K562 (cell line): Measurements from ENCODE around the gene ADAM22. TPM values are rescaled to one million over a fixed set of nuclear protein-coding genes. Genes with fewer than 3 reads are reported as not detected.
A peak's percentile ranks its signal among the peaks of the same experiment; 100 is the strongest.

Experiments
- ATAC-seq: fragments of 200-7000 bp; cut with Tn5 transposase; 3 replicates; pipeline ENCODE4 v1.9.1; 2020; ENCODE audit warnings: moderate library complexity
- BruUV-seq: library from RNA; stranded (reverse); fragments of 400-500 nt; replicated peaks from 2 replicates; lab custom pipeline; 2021; lab: Mats Ljungman, UMichigan
- CTCF ChIA-PET: fragments of 300-600 bp; formaldehyde crosslinking; extraction: SDS; loops from one replicate; lab custom pipeline; 2021; ENCODE audit warnings: low intra/inter-chr PET ratio; lab: Yijun Ruan, JAX
- POLR2A ChIA-PET: fragments of 300-600, 350-650 bp; sonication (Branson Sonifier 250); formaldehyde crosslinking; extraction: SDS; loops from one replicate; lab custom pipeline; 2021; ENCODE audit warnings: antibody characterized with exemption, inconsistent platforms; lab: Yijun Ruan, JAX
- DNase-seq, 4 experiments: peaks; one replicate each; pipeline versions ENCODE4 v3.0.0 to v3.0.0-alpha.2; 2011 to 2018; ENCODE audit warnings: low spot score in 3 of 4, mixed read lengths in 3 of 4; ENCODE audit errors: extremely low read depth in 1 of 4
- FAIRE-seq: peaks from 2 replicates; lab custom pipeline; 2011; peaks lifted over from hg19 to GRCh38; lab: Jason Lieb, UNC
- H2AFZ ChIP-seq: 2 replicates; pipeline ENCODE4 v1.6.0; 2011; ENCODE audit warnings: low read depth, low read length, control low read depth, inconsistent platforms
- H3K27ac ChIP-seq: fragments of 200-600 bp; 3 replicates; pipeline ENCODE4 v1.8.0; 2011; ENCODE audit warnings: low read depth, mild to moderate bottlenecking, control low read depth, inconsistent platforms, low read length, moderate library complexity, mixed read lengths; ENCODE audit errors: extremely low read depth
- H3K27me3 ChIP-seq, 2 experiments: fragments of 300-600 bp in 1 of 2; 2 replicates in 1 of 2; 3 replicates in 1 of 2; pipeline versions ENCODE4 v1.6.0 to v1.8.0; 2011; ENCODE audit warnings: inconsistent platforms in 2 of 2, low read length in 2 of 2, mild to moderate bottlenecking in 1 of 2, mixed read lengths in 1 of 2, moderate library complexity in 1 of 2; ENCODE audit not compliant: control insufficient read depth in 2 of 2, insufficient read depth in 2 of 2
- H3K36me3 ChIP-seq: fragments of 300-600 bp; 3 replicates; pipeline ENCODE4 v1.8.0; 2011; ENCODE audit warnings: mild to moderate bottlenecking, low read length, inconsistent platforms; ENCODE audit not compliant: control insufficient read depth, insufficient read depth
- H3K4me1 ChIP-seq, 2 experiments: fragments of 200-600 bp in 1 of 2; replicated peaks in 1 of 2; 2 replicates in 1 of 2; 3 replicates in 1 of 2; pipeline versions ENCODE4 v1.5.1 to v1.8.0; 2011; ENCODE audit warnings: inconsistent platforms in 2 of 2, low read length in 2 of 2, mild to moderate bottlenecking in 1 of 2, mixed read lengths in 1 of 2, moderate library complexity in 1 of 2; ENCODE audit not compliant: control insufficient read depth in 2 of 2, insufficient read depth in 2 of 2
- H3K4me2 ChIP-seq: 2 replicates; pipeline ENCODE4 v1.6.1; 2011; ENCODE audit warnings: low read length, control low read depth, inconsistent platforms, mixed read lengths; ENCODE audit not compliant: insufficient read depth
- H3K4me3 ChIP-seq: fragments of 200-600 bp; sonication (generic), shearing (Covaris generic); 2 replicates; pipeline ENCODE4 v1.5.1; 2016; ENCODE audit warnings: control low read depth, inconsistent platforms
- H3K79me2 ChIP-seq: fragments of 200-600 bp; 3 replicates; pipeline ENCODE4 v1.8.0; 2011; ENCODE audit warnings: low read length, inconsistent platforms; ENCODE audit not compliant: control insufficient read depth, insufficient read depth
- H3K9ac ChIP-seq, 2 experiments: 2 replicates each; pipeline versions ENCODE4 v1.6.0 to v1.6.1; 2011; ENCODE audit warnings: low read depth in 2 of 2, low read length in 2 of 2, control low read depth in 1 of 2, inconsistent platforms in 1 of 2, mild to moderate bottlenecking in 1 of 2, mixed read lengths in 1 of 2; ENCODE audit not compliant: insufficient read depth in 1 of 2
- H3K9me1 ChIP-seq: one replicate; pipeline ENCODE4 v1.6.0; 2011; ENCODE audit warnings: inconsistent platforms, mild to moderate bottlenecking, low read length, moderate library complexity; ENCODE audit not compliant: control insufficient read depth, insufficient read depth
- H3K9me3 ChIP-seq: replicated peaks from 2 replicates; pipeline ENCODE4 v1.5.1; 2011; ENCODE audit warnings: low read depth, low read length, inconsistent platforms; ENCODE audit not compliant: control insufficient read depth, insufficient read depth
- H4K20me1 ChIP-seq: replicated peaks from 2 replicates; pipeline ENCODE4 v1.6.1; 2011; ENCODE audit warnings: low read length, inconsistent platforms, mixed read lengths; ENCODE audit not compliant: control insufficient read depth, insufficient read depth
- CTCF ChIP-seq, 3 experiments: IDR thresholded peaks in 2 of 3; conservative IDR thresholded peaks in 1 of 3; 2 replicates each; pipeline ENCODE4 v1.5.1; 2011 to 2012; ENCODE audit warnings: low read length in 3 of 3, mild to moderate bottlenecking in 3 of 3, control low read depth in 2 of 3, improper control_type of control experiment in 1 of 3, inconsistent platforms in 1 of 3, low read depth in 1 of 3, mixed read lengths in 1 of 3, moderate library complexity in 1 of 3; ENCODE audit not compliant: insufficient read depth in 2 of 3
- NFIC ChIP-seq: fragments of 450-650 bp; IDR thresholded peaks from 2 replicates; pipeline ENCODE4 v1.6.1; 2017; ENCODE audit warnings: mild to moderate bottlenecking, inconsistent platforms
- SMARCA5 ChIP-seq: fragments of 450-650 bp; IDR thresholded peaks from 2 replicates; pipeline ENCODE4 v1.6.1; 2016
- THAP12 ChIP-seq: fragments of 250-450 bp; sonication (Bioruptor Pico); IDR thresholded peaks from 2 replicates; pipeline ENCODE4 v1.9.0; 2021; ENCODE audit warnings: mild to moderate bottlenecking, inconsistent platforms
- WGBS: fragments of 100-300 bp; shearing (Covaris generic); methylation state at CpG from one replicate; pipeline ENCODE4 v1.1.6; 2016; ENCODE audit warnings: low coverage, mixed read lengths; ENCODE audit not compliant: insufficient coverage; ENCODE audit errors: missing lambda C conversion rate; 5-methylcytosine and 5-hydroxymethylcytosine counted together
- in situ Hi-C: fragments of 300-500 bp; cut with MboI; formaldehyde crosslinking; loops from 4 replicates; pipeline ENCODE4 v1.15.0; 2018; ENCODE audit warnings: inconsistent platforms, mixed read lengths
- intact Hi-C: fragments of 100-400 bp; cut with micrococcal nuclease; formaldehyde crosslinking; loops from 2 replicates; pipeline ENCODE4 v1.14.2; 2022
- polyA plus RNA-seq, 8 experiments: library from polyadenylated mRNA; depleted of rRNA in 4 of 8; stranded (reverse) in 5 of 8; unstranded in 3 of 8; fragments of >200 nt; fragmentation: Nextera tagmentation in 2 of 8; fragmentation: Illumina TruSeq in 1 of 8; extraction: Ambion mirVana in 2 of 8; extraction: Trizol in 1 of 8; gene quantifications; 2 replicates each; pipeline versions ENCODE4 v1.2.1 to v1.2.3, GENCODE V29; 2011 to 2014; ENCODE audit warnings: inconsistent platforms in 1 of 8, missing spikeins in 1 of 8
- total RNA-seq, 7 experiments: library from RNA; depleted of rRNA in 6 of 7; stranded (reverse); fragments of >200 nt in 6 of 7; fragmentation: Illumina TruSeq in 2 of 7; extraction: Trizol in 2 of 7; gene quantifications; 2 replicates each; pipeline versions ENCODE4 v1.2.1 to v1.2.3, GENCODE V29; 2011 to 2021; ENCODE audit warnings: low replicate concordance in 1 of 7

ADAM22 gene
- total and polyA plus RNA-seq, 9 of the 15 experiments (the other 6 are each of a cell fraction or from before 2014, with no cell fraction given): 0.01 to 0.58 (median 0.18) TPM

GRCh38 chr7:87926581-87927461 lies 7.2 kb upstream of the ADAM22 start:
- H3K27me3 ChIP-seq: no peaks in the 10 kb centered on the region; a peak in 1 of 5 replicates
- BruUV-seq: no TSS peak
- ChIA-PET CTCF (no interaction called here), POLR2A (interaction anchor here (1.7 kb wide), 1 partner anchor 16 kb away, joined by 3 read pairs; no protein-coding TSS in a partner anchor)
- H3K4me3 ChIP-seq: no peak overlapping the region
- ATAC-seq: peak; percentile 56; the same call in 2 of the 3 replicates
- no peaks in the 10 kb centered on the region for H3K9me1 ChIP-seq
- H3K4me2 ChIP-seq: no peak overlapping the region
- H3K36me3 ChIP-seq: no peaks in the 10 kb centered on the region
- H2AFZ ChIP-seq: no peak overlapping the region
- no peaks in the 10 kb centered on the region for H3K4me1 ChIP-seq
- in situ Hi-C loops: no loop called here
- intact Hi-C loops: no loop called here
- 4% methylated on average over 6 of the region's 6 CpGs for WGBS
- H3K9me3 ChIP-seq: no peaks in the 10 kb centered on the region
- TF ChIP-seq NFIC (peak; percentile 74), SMARCA5 (no peak), THAP12 (CRISPR knock-in tag) (no peak), CTCF (IDR thresholded peaks at IDR 0.05 in 2 of 3, conservative IDR thresholded peaks at IDR 0.05 in 1 of 3; ENCODE audit: insufficient read depth in 2 of 3, low read depth in 1 of 3, low read length in 3 of 3) (0 out of 6 replicates have a peak, but pooled peaks of 1 of the 3 experiments have one; percentile 8)
- H3K27ac ChIP-seq: no peak overlapping the region
- no peak overlapping the region for H3K9ac ChIP-seq
- H4K20me1 ChIP-seq: no peaks in the 10 kb centered on the region
- no peaks in the 10 kb centered on the region for H3K79me2 ChIP-seq
- peak in 1 of 4 experiments; percentile 22 for DNase-seq
- FAIRE-seq: no peak
